ENCODE results near the gene IQGAP3.

- TF ChIP-seq CTCF (IDR thresholded peaks at IDR 0.05) (no peak), POLR2A (IDR thresholded peaks at IDR 0.05) (no peak)
These were observed 46.4 kb downstream of the IQGAP3 start for GRCh38 chr1:156525856-156526489.
